Stimulated activated CD4-positive, alpha-beta T cell treated with anti-CD3 and anti-CD28 coated beads, TNF-alpha, amount 100 ng/mL, for 48 hours (primary cell): Measurements from ENCODE around the gene AATF.

Source experiments
- DNase-seq, 3 donors: peaks; one replicate each; pipeline ENCODE4 v3.0.0-alpha.2; 2020; ENCODE audit warnings: low read depth in 3 of 3

AATF gene

DNA sequence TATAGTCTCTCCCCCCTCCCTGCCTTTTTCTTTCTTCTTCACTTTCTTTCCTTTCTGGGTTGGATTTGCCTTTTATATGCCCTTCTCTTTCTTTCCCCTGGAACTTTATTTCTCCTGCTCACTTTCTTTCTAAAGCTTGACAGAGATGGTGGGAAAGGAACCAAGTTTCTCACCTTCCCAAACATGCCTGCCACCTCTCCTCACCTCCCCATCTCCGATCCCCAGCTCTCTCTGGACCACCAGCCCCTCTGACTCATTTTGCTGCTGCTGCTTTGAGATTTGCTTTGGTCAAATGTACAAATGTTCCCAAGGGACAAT lies 18.2 kb upstream of the AATF start:
- DNase-seq: no peak

DNA sequence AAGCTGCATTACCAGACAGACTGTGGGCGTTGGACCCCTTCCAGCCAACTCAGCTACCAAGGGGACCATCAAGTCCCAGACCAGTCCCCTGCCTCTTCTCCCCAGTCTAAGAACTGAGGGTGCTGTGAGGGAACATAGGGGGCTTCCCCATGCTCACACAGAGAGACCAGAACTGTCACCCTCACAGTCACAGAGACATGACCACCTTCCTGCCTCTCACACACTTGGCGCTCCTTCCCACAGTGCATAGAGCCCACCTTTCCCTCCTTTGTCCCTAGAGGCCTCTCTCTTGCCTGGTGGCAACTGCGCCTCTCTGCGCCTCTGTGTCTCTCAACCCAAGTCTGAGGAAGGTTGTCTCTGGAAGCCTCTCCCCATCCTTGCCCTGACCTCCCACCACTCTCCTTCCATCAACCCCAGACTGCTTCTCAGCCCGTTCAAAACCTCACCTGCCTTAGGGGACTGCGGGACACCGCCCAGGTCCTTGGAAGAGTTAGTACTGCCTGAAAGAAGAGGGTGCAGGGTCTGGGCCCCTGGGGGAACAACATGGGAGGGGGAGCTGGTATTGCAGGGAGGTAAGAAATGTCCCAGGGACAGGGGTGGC lies 17.6 kb upstream of the AATF start:
- no peak for DNase-seq

- no peak for DNase-seq
Measured at GRCh38 chr17:36931697-36932382, 16.9 kb upstream of the AATF start.

DNA sequence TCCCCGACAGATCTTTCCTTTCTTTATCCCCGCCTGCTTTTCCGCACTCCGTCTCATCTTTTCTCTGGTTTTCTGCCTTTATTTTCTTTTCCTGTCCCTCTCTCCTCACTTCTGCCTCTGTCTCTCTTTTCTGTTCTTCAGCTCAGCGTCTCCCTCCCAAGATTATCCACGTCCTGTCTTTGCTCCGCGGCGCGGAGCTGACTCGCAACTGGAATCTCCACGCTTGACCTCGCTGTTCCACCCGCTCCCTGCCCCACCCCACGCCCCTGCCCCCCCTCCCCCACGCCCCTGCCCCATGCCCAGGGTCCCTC lies 16.4 kb upstream of the AATF start:
- no peak for DNase-seq

DNA sequence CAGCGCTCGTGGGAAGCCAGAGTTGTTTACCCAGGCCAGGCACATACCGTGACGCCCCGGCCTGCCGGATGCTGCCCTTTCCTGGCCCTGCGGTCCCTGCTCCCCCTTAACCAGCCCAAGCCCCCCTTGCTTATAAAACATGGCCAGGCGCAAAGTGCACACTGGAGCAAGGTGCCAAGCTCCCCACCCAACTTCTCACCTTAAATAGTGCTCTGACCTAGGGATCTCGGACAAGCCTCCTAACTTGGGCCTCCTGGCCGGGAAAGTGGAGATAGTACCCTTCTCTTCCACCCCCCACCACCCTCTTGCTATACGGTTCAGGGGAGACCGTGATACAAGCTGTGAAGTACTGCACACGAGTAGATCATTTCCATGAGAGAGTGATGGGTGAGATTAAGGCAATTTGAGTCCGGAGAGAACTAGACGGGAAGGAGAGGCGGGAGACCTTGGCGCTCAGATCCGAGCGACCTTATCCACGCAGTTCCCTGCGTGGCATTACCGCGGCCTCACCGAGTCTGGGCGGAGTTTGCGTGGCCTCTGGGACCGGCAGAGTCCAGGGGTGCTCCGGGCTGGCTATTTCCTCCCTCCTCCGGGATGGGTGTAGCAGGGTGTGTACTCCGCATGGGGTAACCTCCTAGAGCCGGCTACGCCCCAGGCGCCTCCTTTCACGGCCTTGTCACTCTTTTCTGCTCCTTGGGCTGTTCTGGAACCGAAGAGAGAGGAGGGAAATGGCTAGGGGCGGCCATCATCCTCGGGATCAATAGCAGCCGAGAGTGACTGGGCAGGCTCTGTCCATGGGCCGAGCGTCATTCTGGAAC lies 15.9 kb upstream of the AATF start:
- DNase-seq: no peak

- no peak for DNase-seq
Measured at GRCh38 chr17:36933512-36934143, 15.1 kb upstream of the AATF start.

GRCh38 chr17:36934144-36934691 lies 14.5 kb upstream of the AATF start:
- no peak for DNase-seq

GRCh38 chr17:36934692-36935630 lies 13.8 kb upstream of the AATF start:
- DNase-seq: no peak

- DNase-seq: no peak
Measured at GRCh38 chr17:36935671-36936454, 12.9 kb upstream of the AATF start.

GRCh38 chr17:36936455-36937000 lies 12.2 kb upstream of the AATF start:
- no peak for DNase-seq

GRCh38 chr17:36937001-36937958 lies 11.5 kb upstream of the AATF start, which contains the start of gene LHX1:
Gene LHX1 (plus strand): TSS chr17:36937475. CDS start chr17:36938198, 723 bp downstream.
- no peak for DNase-seq

DNA sequence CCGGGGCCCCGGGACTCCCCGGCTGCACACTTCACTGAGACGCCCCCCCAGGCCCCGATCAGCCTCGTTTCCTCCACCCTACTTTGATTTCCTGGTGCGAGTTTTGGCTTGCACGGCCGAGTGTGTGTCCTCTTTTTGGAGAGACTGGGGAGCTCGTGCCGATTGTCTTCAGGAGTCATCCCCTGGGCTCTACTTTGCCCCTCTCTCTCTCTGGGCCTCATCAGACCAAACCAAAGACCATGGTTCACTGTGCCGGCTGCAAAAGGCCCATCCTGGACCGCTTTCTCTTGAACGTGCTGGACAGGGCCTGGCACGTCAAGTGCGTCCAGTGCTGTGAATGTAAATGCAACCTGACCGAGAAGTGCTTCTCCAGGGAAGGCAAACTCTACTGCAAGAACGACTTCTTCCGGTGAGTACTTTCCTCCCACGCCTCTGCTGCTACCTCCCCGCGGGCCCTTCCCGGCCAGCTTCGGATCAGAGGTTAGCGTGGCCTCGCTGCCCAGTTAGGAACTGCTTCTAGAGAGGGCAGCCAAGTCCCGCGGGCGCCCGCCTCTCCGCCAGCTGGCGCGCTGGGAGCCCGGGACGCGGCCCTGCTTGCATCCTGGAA lies 10.7 kb upstream of the AATF start:
- no peak for DNase-seq

DNA sequence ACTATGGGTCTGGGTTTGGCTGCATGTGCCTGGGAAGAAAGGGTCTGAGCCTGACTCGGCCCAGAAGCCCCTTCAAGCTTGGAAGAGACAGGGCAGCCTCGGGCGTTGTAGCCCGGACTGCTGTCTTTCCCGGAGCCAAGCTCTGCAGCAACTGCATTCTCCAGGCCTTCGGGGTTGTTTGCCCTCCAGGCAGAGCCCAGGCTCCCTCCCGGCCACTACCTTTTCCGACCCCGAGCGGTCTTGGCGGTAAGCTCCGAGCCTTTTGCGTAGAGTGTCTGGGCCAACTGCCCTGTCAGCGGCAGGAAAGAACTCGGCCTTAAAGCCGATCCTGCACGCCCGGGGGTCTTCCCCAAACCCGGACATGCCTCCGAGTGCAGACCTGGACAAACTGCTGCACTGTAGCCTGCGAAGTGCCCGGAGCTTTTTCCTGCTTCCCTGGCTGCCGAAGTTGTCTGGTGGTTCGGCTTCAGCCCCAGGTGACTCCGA lies 10.1 kb upstream of the AATF start:
- DNase-seq: no peak

DNA sequence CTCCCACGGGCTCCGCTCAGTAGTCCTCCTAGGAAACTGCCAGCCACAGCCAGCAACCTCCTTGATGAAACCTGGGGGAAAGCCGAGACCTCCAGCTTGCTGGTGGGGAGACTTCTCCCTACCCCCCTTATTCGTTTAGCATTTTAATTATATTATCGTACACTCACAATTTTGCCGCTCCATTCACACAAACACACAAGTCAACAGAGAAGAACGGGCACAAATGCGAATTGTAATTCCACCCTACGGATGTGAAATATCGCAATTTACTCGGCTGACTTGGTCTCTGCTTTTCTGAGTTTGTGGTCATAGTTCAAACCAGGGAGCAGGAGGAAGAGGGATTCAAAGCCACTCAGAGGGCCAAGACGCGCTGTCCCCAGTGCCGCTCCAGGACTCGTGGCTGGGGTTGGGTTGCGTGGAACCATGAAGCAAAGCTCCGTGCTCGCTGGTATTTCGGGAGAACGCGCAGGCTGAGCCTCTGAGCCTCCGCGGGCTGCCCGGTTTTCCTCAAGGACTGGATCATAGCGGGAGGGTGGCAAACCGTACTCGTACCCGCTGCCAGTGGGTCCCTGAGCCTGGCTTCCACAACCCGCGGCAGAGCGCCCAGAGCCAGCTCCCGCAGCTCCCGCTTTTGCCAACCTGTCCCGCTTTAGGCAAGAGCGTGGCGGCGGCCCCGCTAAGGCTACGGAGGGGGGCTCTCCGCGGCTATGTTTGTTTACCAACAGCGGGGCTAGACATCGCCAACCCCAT lies 9.5 kb upstream of the AATF start:
- DNase-seq: no peak

DNA sequence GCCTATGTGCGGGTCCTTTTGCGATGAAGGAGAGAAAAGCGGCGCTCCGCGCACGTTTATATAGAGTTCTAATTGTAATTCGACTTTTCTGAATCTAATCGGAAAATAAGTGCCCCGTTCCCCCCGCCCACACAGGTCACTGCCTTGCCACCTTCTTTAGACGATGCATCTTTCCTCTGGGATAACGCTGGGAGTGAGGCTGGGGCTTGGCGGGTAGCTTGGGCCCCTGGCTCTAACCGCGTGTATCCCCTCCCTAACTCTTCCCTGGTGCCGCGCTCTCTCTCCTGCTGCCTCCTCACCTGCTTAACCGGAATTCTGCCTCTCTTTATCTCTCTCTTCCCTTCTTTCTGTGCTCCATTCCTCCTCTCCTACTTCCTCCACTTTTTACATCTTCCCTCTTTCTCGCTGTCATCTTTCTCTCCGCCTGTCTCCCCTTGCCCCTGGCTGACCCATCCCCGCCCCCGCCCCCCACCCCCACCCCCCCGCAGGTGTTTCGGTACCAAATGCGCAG lies 8.9 kb upstream of the AATF start:
- no peak for DNase-seq

- DNase-seq: no peak
Measured at GRCh38 chr17:36940313-36941264, 8.2 kb upstream of the AATF start.
